SH-SY5Y (cell line): ENCODE data around the gene MMP24.

Experiments used
- GATA2 ChIP-seq: IDR thresholded peaks from 2 replicates; pipeline ENCODE4 v1.6.1; 2011; ENCODE audit warnings: mild to moderate bottlenecking, low read depth, low read length
- GATA3 ChIP-seq: IDR thresholded peaks from 2 replicates; pipeline ENCODE4 v1.6.1; 2011; ENCODE audit warnings: low read depth, mild to moderate bottlenecking, low read length, moderate library complexity

DNA sequence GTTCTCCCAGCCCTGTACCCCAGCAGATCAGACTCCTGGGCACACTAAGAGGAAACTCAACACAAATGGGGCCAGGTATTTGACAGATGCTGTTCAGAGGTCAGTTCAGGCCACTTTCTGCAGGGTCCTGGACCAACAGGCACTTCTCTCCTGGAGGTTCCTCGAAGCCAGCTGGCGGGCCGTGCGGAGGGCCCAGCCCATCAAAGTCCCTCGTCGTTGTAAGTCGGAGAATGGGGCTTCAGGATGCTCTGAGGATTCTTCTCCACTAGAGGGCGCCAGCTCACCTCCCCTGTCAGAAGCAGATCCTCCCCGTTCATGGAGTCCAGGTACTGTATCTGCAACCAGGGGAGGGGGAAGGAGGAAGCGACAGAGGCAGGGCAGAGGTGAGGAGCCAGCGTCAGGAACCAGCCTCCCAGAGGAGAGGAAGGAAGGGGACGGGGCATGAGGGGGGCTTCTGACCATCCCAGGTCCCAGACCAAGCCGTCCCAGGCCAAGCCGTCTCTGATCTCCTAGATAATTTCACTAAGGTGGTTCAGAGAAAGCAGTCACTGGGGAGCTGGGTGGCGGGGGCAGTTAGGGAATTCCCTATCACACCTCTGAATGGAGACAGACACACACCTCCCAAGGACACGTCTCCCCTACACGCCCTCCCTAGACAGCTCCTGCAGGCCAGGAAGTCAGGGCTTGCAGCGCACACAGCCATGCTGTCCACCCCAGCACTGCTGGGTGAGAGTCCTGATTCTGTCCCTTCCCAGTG lies 77.4 kb downstream of the MMP24 start:
- TF ChIP-seq GATA2 (no peak), GATA3 (no peak)
